ENCODE measurements around the gene KCMF1.

The KCMF1 gene

DNA sequence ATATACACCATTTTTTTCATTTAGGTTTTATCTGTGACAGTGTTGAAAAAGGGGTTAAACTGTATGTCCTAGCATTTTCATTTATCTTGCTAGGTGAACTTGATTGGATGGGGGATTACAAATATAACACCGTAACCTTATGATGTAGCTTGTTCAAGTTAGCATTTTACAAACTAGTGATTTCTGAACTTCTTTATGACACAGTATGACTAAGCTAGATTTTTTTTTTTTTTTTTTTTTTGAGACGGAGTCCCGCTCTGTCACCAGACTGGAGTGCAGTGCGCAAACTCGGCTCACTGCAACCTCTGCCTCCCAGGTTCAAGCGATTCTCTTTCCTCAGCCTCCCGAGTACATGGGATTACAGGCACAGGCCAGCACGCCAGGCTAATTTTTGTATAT lies 47.1 kb downstream of the KCMF1 start:
- no peak for TF ChIP-seq CTCF (conservative IDR thresholded peaks at IDR 0.05; ENCODE audit: low read depth, low read length)

GRCh38 chr2:85019121-85019520 lies 48.2 kb downstream of the KCMF1 start:
- peaks cover 19% of the 10 kb centered on the region for H4K20me1 ChIP-seq (ENCODE audit: insufficient read depth)
- H3K27ac ChIP-seq, result no peak overlapping the region
- no peak overlapping the region for H2AFZ ChIP-seq (ENCODE audit: low read depth)
- H3K4me2 ChIP-seq, result no peak overlapping the region
- peaks cover 26% of the 10 kb centered on the region for H3K4me1 ChIP-seq (ENCODE audit: low read depth, poor library complexity, severe bottlenecking)
- TF ChIP-seq CTCF (conservative IDR thresholded peaks at IDR 0.05; ENCODE audit: low read depth, low read length), result no peak
- H3K36me3 ChIP-seq (ENCODE audit: insufficient read depth), result no peaks in the 10 kb centered on the region
- H3K9ac ChIP-seq, result no peak overlapping the region
- no peaks in the 10 kb centered on the region for H3K27me3 ChIP-seq (ENCODE audit: insufficient read depth, low read depth)
- no peak overlapping the region for H3K4me3 ChIP-seq (IDR thresholded peaks at IDR 0.05; ENCODE audit: insufficient read depth, low read depth, low read length)
- H3K79me2 ChIP-seq (ENCODE audit: insufficient read depth, low read depth), result peaks cover 92% of the 10 kb centered on the region

More for the DNA sequence above, 47.1 kb downstream of the KCMF1 start:
- peaks cover 92% of the 10 kb centered on the region for H3K79me2 ChIP-seq (ENCODE audit: insufficient read depth, low read depth)
- no peaks in the 10 kb centered on the region for H3K36me3 ChIP-seq (ENCODE audit: insufficient read depth)
- H3K4me1 ChIP-seq (ENCODE audit: low read depth, poor library complexity, severe bottlenecking), result peaks cover 36% of the 10 kb centered on the region
- H3K9ac ChIP-seq, result no peak overlapping the region
- H3K27me3 ChIP-seq (ENCODE audit: insufficient read depth, low read depth), result no peaks in the 10 kb centered on the region
- H3K4me2 ChIP-seq, result no peak overlapping the region
- no peak overlapping the region for H3K27ac ChIP-seq
- no peak overlapping the region for H2AFZ ChIP-seq (ENCODE audit: low read depth)
- H4K20me1 ChIP-seq (ENCODE audit: insufficient read depth), result peaks cover 19% of the 10 kb centered on the region
- H3K4me3 ChIP-seq (IDR thresholded peaks at IDR 0.05; ENCODE audit: insufficient read depth, low read depth, low read length), result no peak overlapping the region

GRCh38 chr2:85022232-85022631 lies 51.3 kb downstream of the KCMF1 start:
- Histone ChIP-seq H3K79me2 (ENCODE audit: insufficient read depth, low read depth) (peaks cover 88% of the 10 kb centered on the region), H3K27ac (no peak overlapping the region), H3K4me2 (no peak overlapping the region), H3K36me3 (ENCODE audit: insufficient read depth) (no peaks in the 10 kb centered on the region), H4K20me1 (ENCODE audit: insufficient read depth) (peaks cover 14% of the 10 kb centered on the region; the same call in 1 of the 2 replicates), H3K4me3 (IDR thresholded peaks at IDR 0.05; ENCODE audit: insufficient read depth, low read depth, low read length) (no peak overlapping the region), H2AFZ (ENCODE audit: low read depth) (no peak overlapping the region), H3K27me3 (ENCODE audit: insufficient read depth, low read depth) (no peaks in the 10 kb centered on the region), H3K9ac (no peak overlapping the region), H3K4me1 (ENCODE audit: low read depth, poor library complexity, severe bottlenecking) (peaks cover 13% of the 10 kb centered on the region)
- TF ChIP-seq CTCF (conservative IDR thresholded peaks at IDR 0.05; ENCODE audit: low read depth, low read length), result no peak

- Histone ChIP-seq H3K4me3 (IDR thresholded peaks at IDR 0.05; ENCODE audit: insufficient read depth, low read depth, low read length) (no peak overlapping the region), H3K27ac (no peak overlapping the region), H3K79me2 (ENCODE audit: insufficient read depth, low read depth) (peaks cover 73% of the 10 kb centered on the region), H3K27me3 (ENCODE audit: insufficient read depth, low read depth) (no peaks in the 10 kb centered on the region), H3K4me2 (no peak overlapping the region), H4K20me1 (ENCODE audit: insufficient read depth) (peaks cover 9% of the 10 kb centered on the region; the same call in 1 of the 2 replicates), H3K4me1 (ENCODE audit: low read depth, poor library complexity, severe bottlenecking) (peaks cover under 1% of the 10 kb centered on the region), H3K9ac (no peak overlapping the region), H2AFZ (ENCODE audit: low read depth) (no peak overlapping the region), H3K36me3 (ENCODE audit: insufficient read depth) (no peaks in the 10 kb centered on the region; the same call in 1 of the 2 replicates)
- TF ChIP-seq CTCF (conservative IDR thresholded peaks at IDR 0.05; ENCODE audit: low read depth, low read length), result no peak
Measured at GRCh38 chr2:85024372-85025047, 53.5 kb downstream of the KCMF1 start.

Measured in KMS-11 (cell line).